Colonic mucosa (tissue), 4 donors: ENCODE data around the gene IL20RB. TPM values are rescaled to one million over a fixed set of nuclear protein-coding genes. Genes with fewer than 3 reads are reported as not detected.
"Not testable (repeated sequence)": the region's sequence is repeated elsewhere in the genome, so short reads cannot be mapped to it uniquely, and the experiment has no call there.

ENCODE experiments used
- DNase-seq: peaks from one replicate; pipeline ENCODE4 v3.0.0-alpha.2; 2020
- H3K27ac ChIP-seq: fragments of 200-600 bp; one replicate; pipeline ENCODE4 v1.8.0; 2021
- H3K27me3 ChIP-seq: fragments of 200-600 bp; one replicate; pipeline ENCODE4 v1.8.0; 2021
- H3K36me3 ChIP-seq: fragments of 200-600 bp; one replicate; pipeline ENCODE4 v1.8.0; 2021
- H3K4me1 ChIP-seq: fragments of 200-600 bp; one replicate; pipeline ENCODE4 v1.8.0; 2021; ENCODE audit warnings: mild to moderate bottlenecking
- H3K4me3 ChIP-seq: fragments of 200-600 bp; one replicate; pipeline ENCODE4 v1.8.0; 2021
- H3K9ac ChIP-seq, 2 donors: one replicate each; pipeline ENCODE4 v1.7.0; 2013; ENCODE audit warnings: control low read depth in 2 of 2, low read depth in 2 of 2, low read length in 2 of 2
- H3K9me3 ChIP-seq: fragments of 200-600 bp; one replicate; pipeline ENCODE4 v1.8.0; 2021
- intact Hi-C: fragments of 100-400 bp; cut with DNase I; formaldehyde crosslinking; loops from one replicate; pipeline ENCODE4 v1.14.1; 2022
- total RNA-seq, 2 donors: library from RNA; stranded (reverse); fragmentation: NEBNext Ultra II Directional in 1 of 2; extraction: Animal tissue kit (Norgen Biotek cat#: 25700) in 1 of 2; gene quantifications; one replicate each; pipeline ENCODE4 v1.2.1, GENCODE V29; 2021
- TF ChIP-seq, protein P1 (sequence below): fragments of 200-600 bp; IDR thresholded peaks from one replicate; pipeline ENCODE4 v1.8.0; 2022; ENCODE audit warnings: antibody characterized with exemption, mild to moderate bottlenecking
- donor health status: healthy.
- donor health status: DM: no; HTN: no; CAD: no.
- donor health status: DM: no; HTN: no; CAD: no.

Gene IL20RB
- total RNA-seq, 2 donors from 2014 or later: 0.74 to 0.96 TPM

DNA sequence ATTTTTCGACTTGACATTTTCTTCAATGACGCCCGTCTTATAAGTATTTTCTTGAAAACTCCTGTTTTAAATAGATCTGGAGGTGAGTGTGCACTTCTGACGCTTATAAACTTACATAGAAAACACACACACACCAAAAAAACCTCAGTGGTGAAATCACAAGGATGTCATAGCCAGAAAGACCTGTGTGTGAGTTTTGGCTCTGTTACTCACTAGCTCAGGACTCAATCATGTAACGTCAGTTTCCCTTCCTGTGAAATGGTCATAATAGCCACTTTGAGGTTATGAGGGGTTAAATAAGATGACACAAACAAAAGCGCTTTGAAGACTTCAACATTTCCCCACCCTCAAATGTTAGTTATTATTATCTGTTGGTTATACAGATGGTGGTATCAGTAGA is 1.8 kb downstream of the IL20RB start:
- Histone ChIP-seq H3K36me3 (no peaks in the 10 kb centered on the region), H3K4me3 (no peak overlapping the region), H3K27ac (no peak overlapping the region), H3K9ac (no peak overlapping the region), H3K9me3 (no peaks in the 10 kb centered on the region), H3K27me3 (no peaks in the 10 kb centered on the region), H3K4me1 (peaks cover 8% of the 10 kb centered on the region)
- intact Hi-C loops: no loop called here
- TF ChIP-seq, protein P1, sequence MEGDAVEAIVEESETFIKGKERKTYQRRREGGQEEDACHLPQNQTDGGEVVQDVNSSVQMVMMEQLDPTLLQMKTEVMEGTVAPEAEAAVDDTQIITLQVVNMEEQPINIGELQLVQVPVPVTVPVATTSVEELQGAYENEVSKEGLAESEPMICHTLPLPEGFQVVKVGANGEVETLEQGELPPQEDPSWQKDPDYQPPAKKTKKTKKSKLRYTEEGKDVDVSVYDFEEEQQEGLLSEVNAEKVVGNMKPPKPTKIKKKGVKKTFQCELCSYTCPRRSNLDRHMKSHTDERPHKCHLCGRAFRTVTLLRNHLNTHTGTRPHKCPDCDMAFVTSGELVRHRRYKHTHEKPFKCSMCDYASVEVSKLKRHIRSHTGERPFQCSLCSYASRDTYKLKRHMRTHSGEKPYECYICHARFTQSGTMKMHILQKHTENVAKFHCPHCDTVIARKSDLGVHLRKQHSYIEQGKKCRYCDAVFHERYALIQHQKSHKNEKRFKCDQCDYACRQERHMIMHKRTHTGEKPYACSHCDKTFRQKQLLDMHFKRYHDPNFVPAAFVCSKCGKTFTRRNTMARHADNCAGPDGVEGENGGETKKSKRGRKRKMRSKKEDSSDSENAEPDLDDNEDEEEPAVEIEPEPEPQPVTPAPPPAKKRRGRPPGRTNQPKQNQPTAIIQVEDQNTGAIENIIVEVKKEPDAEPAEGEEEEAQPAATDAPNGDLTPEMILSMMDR: no peak
- no peak for DNase-seq

- TF ChIP-seq, protein P1: no peak
- Histone ChIP-seq H3K9ac (no peak overlapping the region), H3K36me3 (no peaks in the 10 kb centered on the region), H3K4me3 (no peak overlapping the region), H3K9me3 (no peaks in the 10 kb centered on the region), H3K27me3 (no peaks in the 10 kb centered on the region), H3K4me1 (peaks cover 4% of the 10 kb centered on the region), H3K27ac (no peak overlapping the region)
- no peak for DNase-seq
- intact Hi-C loops: no loop called here
Observed at GRCh38 chr3:136960838-136961836, 3.4 kb downstream of the IL20RB start.

- Histone ChIP-seq H3K4me1 (no peaks in the 10 kb centered on the region), H3K27me3 (no peaks in the 10 kb centered on the region), H3K4me3 (no peak overlapping the region), H3K36me3 (no peaks in the 10 kb centered on the region), H3K9me3 (no peaks in the 10 kb centered on the region), H3K9ac (no peak overlapping the region), H3K27ac (no peak overlapping the region)
- intact Hi-C loops: no loop called here
- DNase-seq: no peak
- TF ChIP-seq, protein P1: no peak
Observed at GRCh38 chr3:136962927-136963326, 5.1 kb downstream of the IL20RB start.

DNA sequence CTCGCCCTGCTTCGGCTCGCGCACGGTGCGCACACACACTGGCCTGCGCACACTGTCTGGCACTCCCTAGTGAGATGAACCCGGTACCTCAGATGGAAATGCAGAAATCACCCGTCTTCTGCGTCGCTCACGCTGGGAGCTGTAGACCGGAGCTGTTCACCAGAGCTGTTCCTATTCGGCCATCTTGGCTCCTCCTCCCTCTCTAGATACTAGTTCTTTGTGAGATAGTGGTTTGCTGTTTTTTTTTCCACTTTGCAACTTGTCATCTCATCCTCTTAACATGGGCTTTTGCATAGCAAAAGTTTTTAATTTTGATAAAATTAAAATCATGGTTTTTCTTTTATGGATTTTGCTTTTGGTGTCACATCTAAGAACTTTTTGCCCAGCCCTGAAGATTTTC is 11.8 kb downstream of the IL20RB start:
- H3K9ac ChIP-seq, DNase-seq, intact Hi-C loops: not testable (repeated sequence)

GRCh38 chr3:136973352-136973751 is 15.6 kb downstream of the IL20RB start:
- no peaks in the 10 kb centered on the region for H3K36me3 ChIP-seq
- H3K27ac ChIP-seq: no peak overlapping the region
- DNase-seq: no peak
- H3K9ac ChIP-seq: no peak overlapping the region
- H3K27me3 ChIP-seq: no peaks in the 10 kb centered on the region
- TF ChIP-seq, protein P1: no peak
- no peaks in the 10 kb centered on the region for H3K4me1 ChIP-seq
- intact Hi-C loops: no loop called here
- H3K4me3 ChIP-seq: no peak overlapping the region
- no peaks in the 10 kb centered on the region for H3K9me3 ChIP-seq

More for the DNA sequence above, 11.8 kb downstream of the IL20RB start:
- H3K4me1 ChIP-seq, H3K4me3 ChIP-seq, H3K27me3 ChIP-seq, H3K9me3 ChIP-seq, H3K27ac ChIP-seq, H3K36me3 ChIP-seq: not testable (repeated sequence)

DNA sequence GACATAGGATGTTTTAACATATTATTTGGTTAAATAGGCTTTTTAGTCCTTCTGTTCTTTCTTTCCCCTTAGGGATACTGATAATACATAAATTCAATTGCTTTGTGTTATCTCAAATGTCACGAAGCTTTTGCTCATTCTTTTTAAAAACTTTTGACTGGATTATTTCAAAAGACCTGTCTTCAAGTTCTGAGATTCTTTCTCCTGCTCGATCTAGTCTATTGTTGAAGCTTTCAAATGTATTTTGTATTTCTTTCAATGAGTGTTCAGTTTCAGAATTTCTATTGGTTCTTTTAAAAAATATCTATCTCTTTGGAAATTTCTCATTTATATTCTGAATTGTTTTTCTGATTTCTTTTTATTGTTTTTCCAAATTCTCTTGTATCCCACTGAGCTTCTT is 16.9 kb downstream of the IL20RB start:
- no peak overlapping the region for H3K27ac ChIP-seq
- H3K36me3 ChIP-seq: no peaks in the 10 kb centered on the region
- no peak for DNase-seq
- TF ChIP-seq, protein P1: no peak
- no peaks in the 10 kb centered on the region for H3K27me3 ChIP-seq
- H3K4me3 ChIP-seq: no peak overlapping the region
- intact Hi-C loops: no loop called here
- no peak overlapping the region for H3K9ac ChIP-seq
- no peaks in the 10 kb centered on the region for H3K4me1 ChIP-seq
- H3K9me3 ChIP-seq: no peaks in the 10 kb centered on the region
